H4 (cell line): ENCODE data around the gene NSUN2. TPM values are rescaled to one million over a fixed set of nuclear protein-coding genes. Genes with fewer than 3 reads are reported as not detected.

Experiments used
- DNase-seq: peaks from one replicate; pipeline ENCODE4 v3.0.0-alpha.2; 2015; ENCODE audit warnings: low spot score
- total RNA-seq: library from RNA; depleted of rRNA; stranded (reverse); fragments of >200 nt; shearing (Covaris generic); gene quantifications from 2 replicates; pipeline ENCODE4 v1.2.3, GENCODE V29; 2014

NSUN2 gene
- total RNA-seq, 1 experiment from 2014 or later: 63.2 TPM

DNA sequence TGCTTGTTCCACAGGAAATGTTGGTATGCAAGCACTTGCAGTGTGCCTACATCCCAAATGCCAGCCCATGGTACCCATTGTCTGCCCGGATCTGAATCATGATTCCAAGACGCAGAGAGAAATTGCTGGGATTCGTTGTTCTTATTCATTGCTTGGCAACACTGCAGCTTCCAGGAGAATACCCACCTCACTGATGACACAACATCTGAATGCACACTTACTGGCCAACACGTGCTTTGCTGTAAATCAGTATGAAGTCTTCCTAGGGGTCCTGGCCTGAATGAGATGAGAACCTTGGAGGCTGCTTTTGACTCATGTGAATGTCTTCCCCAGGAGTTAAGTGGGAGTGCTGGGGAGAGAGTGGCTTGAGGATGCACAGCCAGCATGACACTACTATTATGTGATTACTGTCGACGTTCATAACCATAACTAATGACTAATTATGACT lies 12.0 kb upstream of the NSUN2 start:
- DNase-seq: no peak

GRCh38 chr5:6642655-6643054 lies 9.8 kb upstream of the NSUN2 start:
- no peak for DNase-seq

DNA sequence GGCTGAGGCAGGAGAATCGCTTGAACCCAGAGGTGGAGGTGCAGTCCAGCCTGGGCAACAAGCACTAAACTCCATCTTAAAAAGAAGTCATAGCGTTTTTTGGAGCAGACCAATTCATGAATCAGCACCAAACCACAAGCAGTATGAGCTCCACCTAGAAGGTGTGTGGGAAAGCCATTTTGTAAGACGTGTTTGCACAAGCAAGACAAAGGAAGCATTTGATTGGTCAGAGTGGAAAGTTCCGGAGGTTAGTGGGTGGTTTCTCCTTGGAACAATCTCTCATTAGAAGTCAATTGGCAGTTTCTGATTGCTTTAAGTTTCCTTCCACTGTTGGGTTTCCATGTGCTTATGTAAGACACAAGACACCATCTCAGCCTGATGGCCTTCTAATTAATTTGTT lies 5.4 kb upstream of the NSUN2 start:
- no peak for DNase-seq

DNA sequence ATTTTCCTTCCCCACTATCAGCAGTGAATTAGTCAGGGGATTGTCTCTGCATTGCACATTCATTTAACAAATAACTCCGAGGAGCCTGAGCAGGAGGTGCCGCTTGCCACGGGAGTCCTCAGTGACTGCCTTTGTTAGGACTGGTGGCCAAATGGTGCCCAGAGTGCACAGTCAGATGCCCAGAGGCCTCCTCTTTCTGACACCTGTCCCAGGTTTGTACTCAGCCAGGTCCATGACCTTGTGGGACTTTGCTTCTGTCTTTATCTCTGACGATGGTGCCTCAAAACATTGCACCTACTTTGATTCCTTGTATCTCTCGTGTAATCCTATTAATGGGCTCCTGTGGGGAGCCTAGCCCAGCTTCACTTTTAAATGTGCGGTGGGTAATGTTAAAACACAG lies 4.7 kb upstream of the NSUN2 start:
- no peak for DNase-seq

DNA sequence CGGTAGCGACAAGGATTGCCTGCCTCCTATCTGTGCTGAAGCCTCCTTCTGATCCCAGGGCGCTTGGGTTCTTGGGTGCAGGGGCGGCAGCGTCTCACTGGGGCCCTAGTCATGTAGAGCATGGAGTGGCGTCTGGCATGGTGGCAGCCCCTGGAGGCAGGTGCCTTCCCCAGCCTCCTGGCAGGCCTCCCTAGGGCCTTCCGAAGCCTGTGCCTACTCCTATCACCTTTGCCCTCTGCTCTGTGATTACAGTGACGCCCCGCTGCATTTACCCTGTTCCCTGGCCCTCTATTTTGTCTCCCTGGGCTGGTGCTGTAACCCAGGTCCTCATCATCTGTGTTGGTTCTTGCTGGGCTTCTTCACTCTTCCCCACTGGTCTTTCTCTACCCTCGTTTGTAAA lies 4.2 kb upstream of the NSUN2 start:
- DNase-seq: no peak

DNA sequence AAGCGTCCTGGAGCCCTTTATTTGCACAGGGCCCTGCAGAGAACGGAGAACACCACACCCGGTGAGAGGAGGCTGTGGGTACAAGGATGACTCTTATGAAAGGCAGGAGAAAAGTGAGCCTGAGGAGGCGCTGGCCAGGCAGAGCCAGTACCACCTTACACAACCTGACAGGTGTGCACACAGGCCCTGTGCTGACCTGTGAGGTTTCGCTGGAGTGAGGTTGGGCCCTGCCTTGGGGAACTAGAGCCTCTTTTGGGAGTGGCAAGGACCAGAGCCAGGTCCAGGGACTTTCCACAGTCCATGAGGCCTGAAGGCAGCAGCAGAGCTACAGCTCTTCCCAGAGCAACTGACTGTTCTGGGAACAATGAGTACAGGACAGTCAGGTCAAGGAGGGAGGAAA lies 3.4 kb upstream of the NSUN2 start:
- no peak for DNase-seq

DNA sequence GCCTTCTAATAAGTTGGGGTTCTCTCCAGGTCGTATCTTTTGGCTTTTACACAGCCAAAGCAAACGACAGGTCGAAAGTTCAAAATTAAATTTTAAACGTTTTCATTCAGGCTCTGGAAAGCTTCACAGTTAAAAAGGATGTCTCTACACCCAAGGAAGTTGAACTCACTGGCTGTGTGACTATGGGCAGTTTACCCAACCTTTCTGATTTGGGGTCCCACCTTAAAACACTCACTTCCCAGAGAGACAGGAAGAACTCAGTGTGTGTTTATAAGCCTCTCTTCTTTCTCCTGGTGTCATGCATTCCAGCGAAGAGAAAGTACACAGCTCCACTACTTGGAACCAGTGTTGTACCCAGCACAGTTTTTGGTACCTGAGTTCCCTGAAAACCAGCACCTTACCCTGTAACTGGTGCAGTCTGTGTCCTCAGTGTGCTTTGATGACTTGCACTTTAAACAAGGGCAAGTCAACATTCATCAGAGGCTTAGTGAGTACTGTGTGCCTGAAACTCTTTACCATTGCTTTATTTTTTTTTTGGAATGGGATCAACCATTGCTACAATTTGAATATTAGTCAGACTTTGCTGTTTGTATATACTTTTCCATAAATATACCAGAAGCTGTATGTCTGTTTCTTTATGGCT lies 2.1 kb upstream of the NSUN2 start:
- DNase-seq: no peak

- DNase-seq: no peak
Measured at GRCh38 chr5:6634306-6634705, 1.5 kb upstream of the NSUN2 start.

- peak; percentile 37 for DNase-seq
Measured at GRCh38 chr5:6633469-6634245, 813 bp upstream of the NSUN2 start.

DNA sequence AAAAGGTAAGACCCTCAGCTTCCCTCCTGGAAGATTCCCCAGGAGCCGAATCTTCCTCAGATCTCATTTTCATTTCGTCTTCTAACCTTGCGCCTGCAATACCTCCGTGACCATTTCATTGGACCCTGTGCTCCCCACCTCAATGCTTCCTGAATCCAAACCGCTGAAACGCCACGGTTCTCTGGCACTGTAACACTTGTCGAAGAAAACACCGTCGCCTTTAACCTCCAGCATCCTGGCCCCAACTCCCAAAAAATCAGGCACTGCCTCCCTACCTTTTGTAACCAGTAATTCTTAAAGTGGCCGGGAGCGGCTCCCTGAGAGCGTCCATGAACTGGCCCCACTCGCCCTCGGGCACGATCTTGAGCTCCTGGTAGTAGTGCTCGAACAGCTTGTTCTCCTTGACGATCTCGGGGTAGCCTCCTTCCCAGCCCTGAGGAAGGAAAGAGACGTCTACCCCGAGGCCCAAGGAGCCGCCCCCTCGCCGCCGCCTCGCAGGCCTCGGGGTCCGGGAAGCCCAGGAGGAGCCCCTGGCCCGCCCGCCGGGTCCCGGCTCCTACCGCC lies 438 bp downstream of the NSUN2 start:
- DNase-seq: no peak

GRCh38 chr5:6631441-6631840 lies 1.4 kb downstream of the NSUN2 start:
- no peak for DNase-seq

DNA sequence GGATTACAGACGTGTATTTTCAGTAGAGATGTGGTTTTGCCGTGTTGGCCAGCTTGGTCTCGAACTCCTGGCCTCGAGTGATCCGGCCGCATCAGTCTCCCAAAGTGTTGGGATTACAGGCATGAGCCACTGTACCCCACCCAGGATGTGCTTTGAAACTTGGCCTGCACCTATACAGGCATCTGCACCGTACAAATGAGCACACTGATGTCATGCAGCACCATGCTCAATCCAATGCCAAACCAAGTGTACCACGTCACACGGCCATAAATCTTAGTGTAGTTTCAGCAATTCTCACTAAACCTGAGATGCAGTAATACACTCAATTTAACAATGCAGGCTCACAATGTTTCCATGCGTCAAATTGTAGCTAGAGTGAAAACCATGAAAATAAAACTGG lies 6.3 kb downstream of the NSUN2 start:
- DNase-seq: no peak

DNA sequence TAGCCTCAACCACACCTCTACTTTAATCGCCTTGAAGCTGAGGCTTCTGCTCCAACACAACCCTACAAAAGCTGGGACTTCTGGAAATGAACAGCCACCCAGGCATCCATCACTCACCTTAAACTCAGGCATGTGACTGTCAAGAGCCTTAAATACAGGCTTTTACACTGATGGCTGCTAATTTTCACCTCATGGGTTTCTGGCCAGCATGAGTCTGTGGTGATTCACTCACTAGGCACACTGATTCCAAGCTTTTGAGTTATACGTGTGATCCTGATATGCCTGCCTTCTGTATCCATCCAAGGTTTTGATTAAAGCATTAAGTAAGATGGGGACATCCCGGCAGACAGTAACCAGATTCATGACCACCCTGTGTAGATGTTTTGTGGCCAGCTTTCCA lies 8.9 kb downstream of the NSUN2 start:
- no peak for DNase-seq

DNA sequence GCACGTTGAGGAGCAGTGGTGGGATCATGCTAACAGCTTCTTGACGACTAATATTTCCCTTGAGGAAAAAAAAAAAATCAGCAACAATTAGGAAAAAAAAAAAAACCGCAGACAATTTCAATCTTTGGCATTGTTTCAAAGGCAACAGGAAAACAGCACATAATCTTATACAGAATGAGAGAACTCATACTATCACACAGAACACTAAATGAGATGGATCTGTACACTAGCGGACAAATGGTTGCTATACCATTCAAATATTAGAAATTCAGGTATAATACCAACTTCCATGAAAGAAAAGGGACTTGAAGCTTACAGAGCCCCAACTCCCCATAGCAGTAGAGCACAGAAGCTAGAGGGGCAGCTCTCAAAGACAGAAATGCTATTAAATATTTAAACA lies 9.6 kb downstream of the NSUN2 start:
- no peak for DNase-seq

GRCh38 chr5:6616632-6617031 lies 16.2 kb downstream of the NSUN2 start:
- no peak for DNase-seq

GRCh38 chr5:6615034-6615815 lies 17.6 kb downstream of the NSUN2 start:
- no peak for DNase-seq

DNA sequence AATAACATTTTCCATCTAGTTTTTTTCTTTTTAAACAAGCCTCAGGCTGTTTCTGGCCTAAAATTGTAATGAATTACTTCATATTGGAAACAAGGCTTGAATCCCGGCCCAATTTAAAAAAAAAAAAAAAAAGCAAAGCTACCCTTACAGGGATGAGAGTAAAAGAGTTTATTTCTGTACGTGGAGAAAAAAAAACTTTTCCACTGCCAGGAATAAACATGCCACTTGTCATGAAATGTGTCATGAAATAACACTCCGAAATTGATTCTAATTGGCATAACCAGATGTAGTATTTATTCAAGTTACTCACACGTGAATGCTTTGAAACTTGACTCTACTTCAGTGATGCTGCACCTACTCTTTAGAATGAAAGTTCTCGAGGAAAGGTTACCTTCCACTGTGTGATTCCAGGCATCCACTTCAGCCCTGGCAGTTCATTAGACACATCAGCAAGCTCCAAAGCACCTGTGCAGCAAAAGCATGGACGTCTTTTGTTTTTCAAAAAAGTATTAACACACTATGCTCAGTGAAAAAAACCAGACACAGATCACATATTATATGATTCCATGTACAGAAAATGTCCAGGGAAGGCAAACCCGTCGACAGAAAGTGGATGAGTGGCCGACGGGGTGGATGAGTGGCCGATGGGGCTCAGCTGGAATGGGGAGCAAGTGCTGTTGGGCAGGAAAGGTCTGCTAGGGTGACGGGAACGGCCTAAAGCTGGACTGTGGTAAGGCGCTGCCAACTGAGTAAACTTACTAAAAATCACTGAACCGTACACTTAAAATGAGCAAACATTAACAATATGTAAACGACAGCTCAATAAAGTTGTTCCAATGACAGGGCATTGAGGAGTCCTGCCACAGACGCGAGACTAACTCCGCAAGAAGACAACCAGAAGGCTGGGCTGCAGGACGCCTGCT lies 21.2 kb downstream of the NSUN2 start:
- DNase-seq: no peak

GRCh38 chr5:6608016-6608415 lies 24.8 kb downstream of the NSUN2 start:
- DNase-seq: no peak

DNA sequence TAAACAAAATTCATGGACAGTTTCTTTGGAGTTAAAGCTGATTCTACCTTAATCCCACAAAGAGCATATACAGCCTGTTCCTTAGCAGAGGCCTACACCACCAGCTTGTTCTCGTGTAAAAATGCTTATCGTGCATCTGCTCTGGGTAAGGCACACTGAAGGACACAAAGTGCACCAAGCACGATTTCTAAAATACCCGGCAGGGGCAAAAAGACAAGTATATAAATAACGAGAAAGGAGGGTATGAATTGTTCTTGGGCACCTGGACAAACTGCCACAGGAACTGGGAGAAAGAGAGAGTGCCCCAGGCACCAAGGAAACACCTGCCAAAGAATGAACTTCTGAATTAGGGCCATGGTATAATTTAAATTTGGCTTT lies 25.3 kb downstream of the NSUN2 start:
- no peak for DNase-seq

GRCh38 chr5:6606884-6607558 lies 25.8 kb downstream of the NSUN2 start:
- no peak for DNase-seq

GRCh38 chr5:6604946-6605345 lies 27.9 kb downstream of the NSUN2 start:
- DNase-seq: no peak
